ENCODE measurements around the gene SBK1. TPM values are rescaled to one million over a fixed set of nuclear protein-coding genes. Genes with fewer than 3 reads are reported as not detected.

Gene SBK1
- total RNA-seq, 1 donor: not detected

DNA sequence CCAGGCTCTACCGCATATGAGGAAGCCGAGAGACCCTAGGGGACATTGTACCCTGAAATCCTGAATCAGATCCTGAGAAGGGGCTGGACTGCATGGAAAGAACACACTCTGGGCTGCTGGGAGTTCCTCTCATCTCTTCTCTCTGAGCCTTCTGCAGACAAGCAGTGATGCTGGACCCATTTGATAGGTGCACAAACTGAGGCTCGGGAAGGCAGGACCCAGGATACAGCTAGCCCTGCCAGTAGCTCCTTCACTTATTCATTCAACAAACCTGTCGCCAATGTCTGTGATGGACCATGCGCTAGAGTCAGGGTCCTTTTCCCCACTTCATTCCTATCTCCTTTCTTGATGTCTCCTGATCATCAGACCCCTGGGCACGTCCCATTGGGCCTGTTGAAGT is 1.9 kb downstream of the SBK1 start:
- TF ChIP-seq, protein P1, sequence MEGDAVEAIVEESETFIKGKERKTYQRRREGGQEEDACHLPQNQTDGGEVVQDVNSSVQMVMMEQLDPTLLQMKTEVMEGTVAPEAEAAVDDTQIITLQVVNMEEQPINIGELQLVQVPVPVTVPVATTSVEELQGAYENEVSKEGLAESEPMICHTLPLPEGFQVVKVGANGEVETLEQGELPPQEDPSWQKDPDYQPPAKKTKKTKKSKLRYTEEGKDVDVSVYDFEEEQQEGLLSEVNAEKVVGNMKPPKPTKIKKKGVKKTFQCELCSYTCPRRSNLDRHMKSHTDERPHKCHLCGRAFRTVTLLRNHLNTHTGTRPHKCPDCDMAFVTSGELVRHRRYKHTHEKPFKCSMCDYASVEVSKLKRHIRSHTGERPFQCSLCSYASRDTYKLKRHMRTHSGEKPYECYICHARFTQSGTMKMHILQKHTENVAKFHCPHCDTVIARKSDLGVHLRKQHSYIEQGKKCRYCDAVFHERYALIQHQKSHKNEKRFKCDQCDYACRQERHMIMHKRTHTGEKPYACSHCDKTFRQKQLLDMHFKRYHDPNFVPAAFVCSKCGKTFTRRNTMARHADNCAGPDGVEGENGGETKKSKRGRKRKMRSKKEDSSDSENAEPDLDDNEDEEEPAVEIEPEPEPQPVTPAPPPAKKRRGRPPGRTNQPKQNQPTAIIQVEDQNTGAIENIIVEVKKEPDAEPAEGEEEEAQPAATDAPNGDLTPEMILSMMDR (IDR thresholded peaks at IDR 0.05; ENCODE audit: insufficient read depth, low read depth, low read length): no peak
- H3K4me3 ChIP-seq (ENCODE audit: low read depth, low read length): no peak overlapping the region
- DNase-seq (ENCODE audit: low read depth): no peak

DNA sequence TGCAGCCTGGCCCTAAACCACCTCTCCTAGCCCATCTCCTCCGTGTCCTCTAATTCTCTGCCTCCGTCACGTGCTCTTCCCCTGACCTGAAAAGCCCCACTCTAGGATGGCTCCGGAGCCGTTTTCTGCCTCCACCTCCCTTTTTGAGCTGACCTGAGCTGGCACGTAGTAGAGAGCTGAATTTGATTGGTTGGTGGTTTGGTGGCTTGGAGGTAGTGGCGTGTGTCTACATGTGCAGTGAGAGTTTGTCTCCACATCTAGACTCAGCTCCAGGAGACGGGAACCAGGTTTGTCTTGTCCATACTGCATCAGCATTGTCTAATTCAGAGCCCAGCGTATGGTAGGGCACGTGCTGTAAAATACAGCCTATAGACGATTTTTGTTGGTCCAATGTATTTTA is 3.0 kb downstream of the SBK1 start:
- H3K4me3 ChIP-seq (ENCODE audit: low read depth, low read length): no peak overlapping the region
- DNase-seq (ENCODE audit: low read depth): no peak
- TF ChIP-seq, protein P1 (IDR thresholded peaks at IDR 0.05; ENCODE audit: insufficient read depth, low read depth, low read length): no peak

DNA sequence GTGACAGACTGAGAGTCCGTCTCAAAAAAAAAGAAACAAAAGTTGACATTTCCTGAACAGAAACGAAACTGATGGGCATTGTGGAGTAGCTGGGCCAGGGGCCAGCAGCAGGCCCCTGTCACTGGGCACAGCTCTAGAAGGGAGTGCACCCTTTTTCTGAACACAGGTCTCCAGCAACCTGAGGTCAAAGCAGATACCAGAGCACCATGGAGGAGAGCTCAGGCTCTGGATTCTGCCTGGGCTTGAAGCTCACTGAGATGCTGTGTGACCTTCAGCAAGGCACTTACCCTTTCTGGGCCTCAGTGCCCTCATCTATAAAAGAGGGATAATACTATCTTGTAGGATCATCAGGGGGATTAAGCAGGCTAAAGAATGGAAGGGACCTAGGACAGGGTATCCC is 5.0 kb downstream of the SBK1 start:
- no peak overlapping the region for H3K4me3 ChIP-seq (ENCODE audit: low read depth, low read length)
- no peak for DNase-seq (ENCODE audit: low read depth)
- TF ChIP-seq, protein P1 (IDR thresholded peaks at IDR 0.05; ENCODE audit: insufficient read depth, low read depth, low read length): no peak

DNA sequence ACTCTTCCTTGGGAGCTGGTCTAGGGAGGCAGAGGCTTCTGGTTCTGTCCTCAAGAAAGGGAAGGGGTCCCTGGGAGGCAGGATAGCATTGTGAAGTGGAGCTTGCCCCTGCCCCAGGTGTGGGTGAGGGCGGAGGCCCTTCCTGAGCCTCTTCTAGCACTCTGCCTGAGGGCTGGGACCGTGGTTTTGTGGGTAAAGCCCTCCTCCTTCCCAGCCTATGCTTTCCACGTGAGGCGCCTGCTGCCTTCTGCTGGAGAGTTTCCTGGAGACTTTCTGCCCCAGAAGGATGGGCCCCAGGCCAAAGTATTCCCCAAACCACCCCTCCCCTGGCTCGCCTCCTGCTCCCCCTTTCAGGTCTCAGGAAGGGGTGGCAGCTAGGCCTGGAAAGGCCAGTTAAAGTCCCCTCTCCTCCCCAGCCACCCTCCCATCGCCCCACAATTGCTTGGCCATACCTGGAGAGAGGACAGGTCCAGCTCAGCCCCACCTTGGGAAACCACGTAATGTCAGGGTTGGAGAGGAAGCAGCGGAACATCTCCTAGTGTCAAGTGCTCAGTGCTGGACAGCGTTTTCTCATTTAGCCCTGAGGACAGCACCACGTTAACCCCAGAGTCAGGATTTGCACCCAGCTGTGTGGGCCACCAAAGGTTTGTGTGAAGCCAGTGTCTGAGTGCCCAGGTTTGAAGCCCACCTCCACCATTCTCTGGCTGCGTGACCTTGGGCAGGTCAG is 5.6 kb downstream of the SBK1 start:
- H3K4me3 ChIP-seq (ENCODE audit: low read depth, low read length): no peak overlapping the region
- TF ChIP-seq, protein P1 (IDR thresholded peaks at IDR 0.05; ENCODE audit: insufficient read depth, low read depth, low read length): no peak
- no peak for DNase-seq (ENCODE audit: low read depth)

DNA sequence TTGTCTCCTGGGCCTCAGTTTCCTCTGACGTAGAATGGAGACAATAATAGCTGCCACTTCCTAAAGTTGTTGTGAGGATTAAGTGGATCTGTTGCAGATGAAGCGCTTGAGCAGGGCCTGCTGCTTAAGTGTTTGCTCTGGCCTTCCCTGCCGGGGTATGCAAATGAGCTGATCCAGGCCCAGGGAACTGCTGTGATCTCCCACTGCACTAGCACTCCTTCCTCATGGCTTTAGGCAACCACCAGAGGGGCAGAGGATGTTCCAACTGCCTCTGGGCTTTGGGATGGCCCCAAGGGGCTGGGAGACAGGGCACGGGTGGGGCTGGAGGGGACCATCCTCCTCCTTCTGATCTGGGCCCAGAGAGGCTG is 6.2 kb downstream of the SBK1 start:
- TF ChIP-seq, protein P1 (IDR thresholded peaks at IDR 0.05; ENCODE audit: insufficient read depth, low read depth, low read length): no peak
- no peak for DNase-seq (ENCODE audit: low read depth)
- H3K4me3 ChIP-seq (ENCODE audit: low read depth, low read length): no peak overlapping the region

DNA sequence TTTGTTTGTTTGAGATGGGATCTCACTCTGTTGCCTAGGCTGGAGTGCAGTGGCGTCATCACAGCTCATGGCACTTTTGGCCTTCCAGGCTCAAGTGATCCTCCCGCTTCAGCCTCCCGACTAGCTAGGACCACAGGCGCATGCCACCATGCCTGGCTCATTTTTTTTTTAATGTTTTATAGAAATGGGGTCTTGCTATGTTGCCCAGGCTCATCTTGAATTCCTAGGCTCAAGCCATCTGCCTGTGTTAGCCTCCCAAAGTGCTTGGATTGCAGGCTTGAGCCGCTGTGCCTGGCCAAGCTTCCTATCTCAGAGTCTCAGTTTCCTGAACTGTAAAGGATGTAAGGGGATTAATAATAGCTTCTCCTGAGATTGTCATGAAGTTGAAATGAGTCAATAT is 8.0 kb downstream of the SBK1 start:
- TF ChIP-seq, protein P1 (IDR thresholded peaks at IDR 0.05; ENCODE audit: insufficient read depth, low read depth, low read length): no peak
- no peak for DNase-seq (ENCODE audit: low read depth)
- no peak overlapping the region for H3K4me3 ChIP-seq (ENCODE audit: low read depth, low read length)

DNA sequence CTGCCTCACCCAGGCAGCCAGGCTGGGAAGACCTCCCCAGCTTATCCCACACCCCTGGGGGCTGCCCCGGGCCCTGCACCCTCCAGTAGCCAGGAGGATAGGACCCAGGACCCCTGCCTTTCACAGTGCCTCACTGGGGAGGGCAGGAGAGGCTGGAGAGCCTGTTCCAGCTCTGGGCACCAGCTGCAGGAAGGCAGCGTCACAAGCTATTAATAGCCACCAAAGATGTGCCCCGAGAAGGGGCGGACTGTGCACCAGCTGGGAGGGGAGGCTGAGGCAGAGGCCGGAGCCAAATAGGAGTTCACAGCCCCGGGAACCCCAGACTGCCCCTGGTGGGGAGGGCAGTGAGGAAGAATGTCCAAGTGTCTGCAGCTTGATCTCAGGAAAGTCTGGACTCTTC is 8.8 kb downstream of the SBK1 start:
- TF ChIP-seq, protein P1 (IDR thresholded peaks at IDR 0.05; ENCODE audit: insufficient read depth, low read depth, low read length): no peak
- no peak for DNase-seq (ENCODE audit: low read depth)
- H3K4me3 ChIP-seq (ENCODE audit: low read depth, low read length): no peak overlapping the region
